Stomach (tissue), 9 donors: ENCODE results near the gene HTT. TPM values are rescaled to one million over a fixed set of nuclear protein-coding genes. Genes with fewer than 3 reads are reported as not detected.

Source experiments
- DNase-seq, 2 donors: peaks; one replicate each; pipeline versions ENCODE4 v3.0.0 to v3.0.0-alpha.2; 2013 to 2019
- H3K27ac ChIP-seq, 5 donors: fragments of 200-600 bp in 4 of 5; sonication (generic) in 4 of 5; one replicate each; pipeline ENCODE4 v1.5.1; 2013 to 2019; ENCODE audit warnings: mild to moderate bottlenecking in 1 of 5, moderate library complexity in 1 of 5
- H3K27me3 ChIP-seq, 3 donors: fragments of 200-600 bp; sonication (generic); one replicate each; pipeline ENCODE4 v1.5.1; 2017 to 2019; ENCODE audit warnings: mixed run types in 1 of 3
- H3K36me3 ChIP-seq, 4 donors: fragments of 200-600 bp; sonication (generic); 1 replicate in 3 of 4; 2 replicates in 1 of 4; pipeline ENCODE4 v1.5.1; 2016 to 2019
- H3K4me1 ChIP-seq, 4 donors: fragments of 200-600 bp; sonication (generic); one replicate each; pipeline ENCODE4 v1.5.1; 2016 to 2019
- H3K4me3 ChIP-seq, 4 donors: fragments of 200-600 bp; sonication (generic) in 3 of 4; one replicate each; pipeline ENCODE4 v1.5.1; 2016 to 2019; ENCODE audit warnings: mild to moderate bottlenecking in 1 of 4
- H3K9me3 ChIP-seq, 4 donors: fragments of 200-600 bp; sonication (generic); one replicate each; pipeline ENCODE4 v1.5.1; 2016 to 2019
- CTCF ChIP-seq, 7 experiments: fragments of 450-650 bp in 4 of 7; fragments of 200-600 bp in 3 of 7; sonication (generic) in 3 of 7; IDR thresholded peaks; one replicate each; pipeline ENCODE4 v1.5.1; 2016 to 2019; ENCODE audit warnings: antibody characterized with exemption in 7 of 7, control low read depth in 2 of 7, mild to moderate bottlenecking in 1 of 7
- EP300 ChIP-seq: sonication (generic); formaldehyde crosslinking; IDR thresholded peaks from one replicate; pipeline ENCODE4 v1.6.1; 2017; ENCODE audit warnings: antibody characterized with exemption
- POLR2A ChIP-seq, 4 donors: fragments of 450-650 bp; IDR thresholded peaks; one replicate each; pipeline ENCODE4 v1.6.1; 2016; ENCODE audit warnings: antibody characterized with exemption in 4 of 4, control low read depth in 2 of 4, mild to moderate bottlenecking in 1 of 4, moderate library complexity in 1 of 4
- POLR2AphosphoS5 ChIP-seq, 3 donors: sonication (generic); formaldehyde crosslinking; IDR thresholded peaks; one replicate each; pipeline ENCODE4 v1.6.1; 2016; ENCODE audit warnings: antibody characterized with exemption in 3 of 3
- WGBS, 5 donors: extraction: QIAGEN DNeasy Blood & Tissue Kit in 3 of 5; methylation state at CpG; one replicate each; pipeline versions ENCODE4 v1.1.5 to v1.1.7; 2013 to 2018; 5-methylcytosine and 5-hydroxymethylcytosine counted together
- intact Hi-C: fragments of 100-400 bp; cut with DNase I; formaldehyde crosslinking; loops from one replicate; pipeline ENCODE4 v1.15.1; 2023; ENCODE audit warnings: low total_unique reads
- polyA plus RNA-seq, 3 donors: library from polyadenylated mRNA; stranded (reverse); fragments of 200-250 nt; gene quantifications; one replicate each; pipeline ENCODE4 v1.2.3, GENCODE V29; 2013
- total RNA-seq, 5 donors: library from RNA; depleted of rRNA; stranded (reverse); fragments of >200 nt; gene quantifications; one replicate each; pipeline versions ENCODE4 v1.1.0 to v1.2.3, GENCODE V29; 2014 to 2016
- donor health status: healthy with polysubstance abuse.
- donor health status: Bipolar disorder and iron deficiency.
- donor health status: healthy.

HTT gene
- total and polyA plus RNA-seq, 8 donors = 3.4 to 95.7 (median 41.6) TPM

GRCh38 chr4:3190549-3190948 is 116.1 kb downstream of the HTT start:
- H3K4me3 ChIP-seq = no peak overlapping the region
- TF ChIP-seq EP300 = no peak
- no peak for TF ChIP-seq POLR2AphosphoS5 (IDR thresholded peaks at IDR 0.05)
- no peak for TF ChIP-seq POLR2A (IDR thresholded peaks at IDR 0.05)
- no peak for TF ChIP-seq CTCF (IDR thresholded peaks at IDR 0.05)
- no peaks in the 10 kb centered on the region for H3K4me1 ChIP-seq
- intact Hi-C loops = no loop called here
- 77 to 92% (median 80%) methylated on average over 5 of the region's 5 CpGs for WGBS, 5 donors
- peaks cover 50 to 97% (median 88%) of the 10 kb centered on the region in 4 donors for H3K36me3 ChIP-seq
- no peak overlapping the region for H3K27ac ChIP-seq
- no peaks in the 10 kb centered on the region for H3K9me3 ChIP-seq
- no peaks in the 10 kb centered on the region for H3K27me3 ChIP-seq
- no peak for DNase-seq

GRCh38 chr4:3192188-3192587 is 117.7 kb downstream of the HTT start:
- intact Hi-C loops = no loop called here
- Histone ChIP-seq H3K9me3 (no peaks in the 10 kb centered on the region), H3K4me1 (no peaks in the 10 kb centered on the region), H3K4me3 (no peak overlapping the region), H3K36me3 (peaks cover 45 to 97% (median 89%) of the 10 kb centered on the region in 4 donors), H3K27ac (no peak overlapping the region), H3K27me3 (no peaks in the 10 kb centered on the region)
- no peak for TF ChIP-seq EP300
- TF ChIP-seq POLR2A (IDR thresholded peaks at IDR 0.05) = no peak
- 84 to 91% (median 89%) methylated on average over 4 of the region's 4 CpGs for WGBS, 5 donors
- no peak for DNase-seq

- TF ChIP-seq POLR2A (IDR thresholded peaks at IDR 0.05) = no peak
- TF ChIP-seq CTCF (IDR thresholded peaks at IDR 0.05) = no peak
- TF ChIP-seq POLR2AphosphoS5 (IDR thresholded peaks at IDR 0.05) = no peak
- TF ChIP-seq EP300 = no peak
- no peaks in the 10 kb centered on the region for H3K4me1 ChIP-seq
- no peaks in the 10 kb centered on the region for H3K27me3 ChIP-seq
- intact Hi-C loops = no loop called here
- no peak for DNase-seq
- peaks cover 39 to 97% (median 89%) of the 10 kb centered on the region in 4 donors for H3K36me3 ChIP-seq
- no peak overlapping the region for H3K4me3 ChIP-seq
- no peaks in the 10 kb centered on the region for H3K9me3 ChIP-seq
- no peak overlapping the region for H3K27ac ChIP-seq
- 95 to 96% (median 96%) methylated on average over 12 of the region's 12 CpGs for WGBS, 5 donors
Observed at GRCh38 chr4:3192827-3193226, 118.3 kb downstream of the HTT start.

- Histone ChIP-seq H3K4me1 (no peaks in the 10 kb centered on the region), H3K27ac (no peak overlapping the region), H3K27me3 (no peaks in the 10 kb centered on the region), H3K4me3 (no peak overlapping the region), H3K36me3 (peaks cover 30 to 93% (median 86%) of the 10 kb centered on the region in 4 donors), H3K9me3 (no peaks in the 10 kb centered on the region)
- TF ChIP-seq CTCF (IDR thresholded peaks at IDR 0.05) (peak in 1 of 7 experiments; percentile 23), POLR2A (IDR thresholded peaks at IDR 0.05) (no peak)
- WGBS, 5 donors = 59 to 69% (median 65%) methylated on average over 6 of the region's 6 CpGs
- intact Hi-C loops = no loop called here
- no peak for DNase-seq
Observed at GRCh38 chr4:3193531-3194203, 119.2 kb downstream of the HTT start.

- no peaks in the 10 kb centered on the region for H3K27me3 ChIP-seq
- no peak for TF ChIP-seq EP300
- no peak for TF ChIP-seq CTCF (IDR thresholded peaks at IDR 0.05)
- no peak for TF ChIP-seq POLR2A (IDR thresholded peaks at IDR 0.05)
- TF ChIP-seq POLR2AphosphoS5 (IDR thresholded peaks at IDR 0.05) = no peak
- intact Hi-C loops = no loop called here
- no peaks in the 10 kb centered on the region for H3K9me3 ChIP-seq
- WGBS, 5 donors = 85 to 94% (median 90%) methylated on average over 7 of the region's 7 CpGs
- H3K4me1 ChIP-seq = peaks cover 0 to 4% (median 1%) of the 10 kb centered on the region in 4 donors
- no peak for DNase-seq
- no peak overlapping the region for H3K4me3 ChIP-seq
- peaks cover 13 to 87% (median 81%) of the 10 kb centered on the region in 4 donors for H3K36me3 ChIP-seq
- H3K27ac ChIP-seq = no peak overlapping the region
Observed at GRCh38 chr4:3196670-3197359, 122.3 kb downstream of the HTT start.
